Measurements from ENCODE around the gene CTNNA1. TPM values are rescaled to one million over a fixed set of nuclear protein-coding genes. Genes with fewer than 3 reads are reported as not detected.

The CTNNA1 gene
- total RNA-seq, 1 experiment from 2014 or later = 1.9 TPM

GRCh38 chr5:138980441-138980840, 227.2 kb downstream of the CTNNA1 start:
- ChIA-PET POLR2A (ENCODE audit: unreplicated experiment) (no interaction called here), CTCF (no interaction called here)
- DNase-seq (no peak), ATAC-seq (no peak)
- Histone ChIP-seq H3K36me3 (ENCODE audit: low read depth, low read length) (peaks cover 6% of the 10 kb centered on the region; the same call in 1 of the 2 replicates), H3F3A (ENCODE audit: low read length, unreplicated experiment) (no peaks in the 10 kb centered on the region), H3K27ac (ENCODE audit: low read length) (no peak overlapping the region), H3K4me3 (ENCODE audit: low read length) (no peak overlapping the region), H3K9ac (ENCODE audit: low read length) (no peak overlapping the region), H4K20me1 (ENCODE audit: low read length) (peaks cover 6% of the 10 kb centered on the region; the same call in 1 of the 2 replicates), H2AFZ (ENCODE audit: low read length) (no peak overlapping the region), H3K4me1 (ENCODE audit: insufficient read depth, low read length) (no peaks in the 10 kb centered on the region), H3K79me2 (ENCODE audit: low read length) (peaks cover 39% of the 10 kb centered on the region), H3K4me2 (ENCODE audit: low read length) (no peak overlapping the region), H3K9me3 (ENCODE audit: low read length) (no peaks in the 10 kb centered on the region), H3K27me3 (ENCODE audit: low read length) (no peaks in the 10 kb centered on the region), H3K9me2 (replicated peaks; ENCODE audit: low read length) (no peaks in the 10 kb centered on the region)
- BruUV-seq (replicated peaks) = no TSS peak
- intact Hi-C loops (cut with micrococcal nuclease) = no loop called here
- no peak for TF ChIP-seq CTCF (conservative IDR thresholded peaks at IDR 0.05; ENCODE audit: low read depth, low read length)
- no peak for TF ChIP-seq EZH2phosphoT487 (IDR thresholded peaks at IDR 0.05; ENCODE audit: borderline replicate concordance, low read length)
- TF ChIP-seq EZH2 (IDR thresholded peaks at IDR 0.05; ENCODE audit: low read length, unreplicated experiment) = no peak

GRCh38 chr5:138981131-138981530, 227.9 kb downstream of the CTNNA1 start:
- no peak overlapping the region for H3K9ac ChIP-seq (ENCODE audit: low read length)
- no peak for ATAC-seq
- TF ChIP-seq EZH2phosphoT487 (IDR thresholded peaks at IDR 0.05; ENCODE audit: borderline replicate concordance, low read length) (no peak), EZH2 (IDR thresholded peaks at IDR 0.05; ENCODE audit: low read length, unreplicated experiment) (no peak), CTCF (conservative IDR thresholded peaks at IDR 0.05; ENCODE audit: low read depth, low read length) (no peak)
- H3K36me3 ChIP-seq (ENCODE audit: low read depth, low read length) = peaks cover 7% of the 10 kb centered on the region; the same call in 1 of the 2 replicates
- ChIA-PET POLR2A (ENCODE audit: unreplicated experiment) (no interaction called here), CTCF (no interaction called here)
- no peak overlapping the region for H3K4me3 ChIP-seq (ENCODE audit: low read length)
- no peak overlapping the region for H3K4me2 ChIP-seq (ENCODE audit: low read length)
- no peaks in the 10 kb centered on the region for H3K4me1 ChIP-seq (ENCODE audit: insufficient read depth, low read length)
- peak; percentile 7 for DNase-seq
- no peaks in the 10 kb centered on the region for H3F3A ChIP-seq (ENCODE audit: low read length, unreplicated experiment)
- H3K9me3 ChIP-seq (ENCODE audit: low read length) = no peaks in the 10 kb centered on the region
- peaks cover 40% of the 10 kb centered on the region for H3K79me2 ChIP-seq (ENCODE audit: low read length)
- H2AFZ ChIP-seq (ENCODE audit: low read length) = no peak overlapping the region
- no peaks in the 10 kb centered on the region for H3K27me3 ChIP-seq (ENCODE audit: low read length)
- no peaks in the 10 kb centered on the region for H3K9me2 ChIP-seq (replicated peaks; ENCODE audit: low read length)
- H4K20me1 ChIP-seq (ENCODE audit: low read length) = peaks cover 6% of the 10 kb centered on the region; the same call in 1 of the 2 replicates
- no peak overlapping the region for H3K27ac ChIP-seq (ENCODE audit: low read length)
- no TSS peak for BruUV-seq (replicated peaks)
- intact Hi-C loops (cut with micrococcal nuclease) = no loop called here

- Histone ChIP-seq H3K36me3 (ENCODE audit: low read depth, low read length) (peaks cover 8% of the 10 kb centered on the region; the same call in 1 of the 2 replicates), H3K4me3 (ENCODE audit: low read length) (no peak overlapping the region), H3K9ac (ENCODE audit: low read length) (no peak overlapping the region), H3F3A (ENCODE audit: low read length, unreplicated experiment) (no peaks in the 10 kb centered on the region), H3K79me2 (ENCODE audit: low read length) (peaks cover 40% of the 10 kb centered on the region), H3K27me3 (ENCODE audit: low read length) (no peaks in the 10 kb centered on the region), H2AFZ (ENCODE audit: low read length) (no peak overlapping the region), H3K4me2 (ENCODE audit: low read length) (no peak overlapping the region), H3K9me2 (replicated peaks; ENCODE audit: low read length) (no peaks in the 10 kb centered on the region), H3K9me3 (ENCODE audit: low read length) (no peaks in the 10 kb centered on the region), H4K20me1 (ENCODE audit: low read length) (peaks cover 6% of the 10 kb centered on the region; the same call in 1 of the 2 replicates), H3K4me1 (ENCODE audit: insufficient read depth, low read length) (no peaks in the 10 kb centered on the region), H3K27ac (ENCODE audit: low read length) (no peak overlapping the region)
- no peak for TF ChIP-seq CTCF (conservative IDR thresholded peaks at IDR 0.05; ENCODE audit: low read depth, low read length)
- TF ChIP-seq EZH2phosphoT487 (IDR thresholded peaks at IDR 0.05; ENCODE audit: borderline replicate concordance, low read length) = no peak
- DNase-seq = peak; percentile 1
- intact Hi-C loops (cut with micrococcal nuclease) = no loop called here
- no peak for ATAC-seq
- BruUV-seq (replicated peaks) = TSS peak; percentile 15
- ChIA-PET POLR2A (ENCODE audit: unreplicated experiment) (no interaction called here), CTCF (no interaction called here)
Observed at GRCh38 chr5:138981586-138981985, 228.4 kb downstream of the CTNNA1 start.

Measured in PC-3 (cell line).